HS-27A (cell line): Measurements from ENCODE around the gene TMEM114.

Source experiments
- DNase-seq: peaks from one replicate; pipeline ENCODE4 v3.0.0-alpha.2; 2012; ENCODE audit warnings: low read depth, missing footprints

TMEM114 gene

GRCh38 chr16:8611122-8611521 lies 20.8 kb upstream of the TMEM114 start:
- DNase-seq, result no peak

- no peak for DNase-seq
Measured at GRCh38 chr16:8607214-8607613, 16.9 kb upstream of the TMEM114 start.

- no peak for DNase-seq
Measured at GRCh38 chr16:8605554-8605953, 15.2 kb upstream of the TMEM114 start.

GRCh38 chr16:8600144-8600775 lies 9.9 kb upstream of the TMEM114 start:
- DNase-seq, result no peak

- no peak for DNase-seq
Measured at GRCh38 chr16:8596581-8596980, 6.3 kb upstream of the TMEM114 start.

GRCh38 chr16:8595783-8596182 lies 5.5 kb upstream of the TMEM114 start:
- DNase-seq, result no peak

GRCh38 chr16:8594149-8594666 lies 3.9 kb upstream of the TMEM114 start:
- no peak for DNase-seq

- DNase-seq, result no peak
Measured at GRCh38 chr16:8591451-8591850, 1.1 kb upstream of the TMEM114 start.

- DNase-seq, result no peak
Measured at GRCh38 chr16:8590811-8591210, 500 bp upstream of the TMEM114 start.

GRCh38 chr16:8589057-8589899 lies 1.0 kb downstream of the TMEM114 start:
- no peak for DNase-seq

GRCh38 chr16:8588682-8589056 lies 1.6 kb downstream of the TMEM114 start:
- DNase-seq, result no peak

- no peak for DNase-seq
Measured at GRCh38 chr16:8587065-8587464, 3.2 kb downstream of the TMEM114 start.

GRCh38 chr16:8585857-8586256 lies 4.5 kb downstream of the TMEM114 start:
- DNase-seq, result no peak

GRCh38 chr16:8585041-8585440 lies 5.3 kb downstream of the TMEM114 start:
- no peak for DNase-seq

GRCh38 chr16:8583732-8584131 lies 6.6 kb downstream of the TMEM114 start:
- DNase-seq, result no peak

- no peak for DNase-seq
Measured at GRCh38 chr16:8583199-8583598, 7.1 kb downstream of the TMEM114 start.

- DNase-seq, result no peak
Measured at GRCh38 chr16:8581831-8582580, 8.3 kb downstream of the TMEM114 start.

- no peak for DNase-seq
Measured at GRCh38 chr16:8579559-8579958, 10.8 kb downstream of the TMEM114 start.

- no peak for DNase-seq
Measured at GRCh38 chr16:8577678-8578304, 12.5 kb downstream of the TMEM114 start.

GRCh38 chr16:8576141-8577004 lies 13.9 kb downstream of the TMEM114 start:
- no peak for DNase-seq

GRCh38 chr16:8575399-8575798 lies 14.9 kb downstream of the TMEM114 start:
- DNase-seq, result no peak
